B cell (primary cell): ENCODE data around the gene DOCK4. TPM values are rescaled to one million over a fixed set of nuclear protein-coding genes. Genes with fewer than 3 reads are reported as not detected.

ENCODE experiments used
- ATAC-seq: fragments of 200-7000 bp; cut with Tn5 transposase; one replicate; pipeline ENCODE4 v1.10.0; 2021; ENCODE audit warnings: low read depth, mild to moderate bottlenecking, moderate number of reproducible peaks, moderate library complexity
- CTCF ChIA-PET: fragments of 350-600 bp; sonication (Branson Sonifier 250); formaldehyde crosslinking; loops from one replicate; lab custom pipeline; 2021; ENCODE audit warnings: antibody characterized with exemption, inconsistent platforms; lab: Charles Lee
- POLR2A ChIA-PET: fragments of 350-600 bp; sonication (Branson Sonifier 250); formaldehyde crosslinking; loops from one replicate; lab custom pipeline; 2021; ENCODE audit warnings: antibody characterized with exemption; lab: Charles Lee
- DNase-seq: peaks from one replicate; pipeline ENCODE4 v3.0.0; 2013
- H2AFZ ChIP-seq: 2 replicates; pipeline ENCODE4 v1.6.1; 2012; ENCODE audit warnings: mild to moderate bottlenecking, low read depth, low read length; ENCODE audit not compliant: insufficient read depth, poor library complexity, severe bottlenecking
- H3K27ac ChIP-seq, 2 donors: 1 replicate in 1 of 2; 2 replicates in 1 of 2; pipeline ENCODE4 v1.5.1; 2012 to 2013; ENCODE audit warnings: low read length in 2 of 2, mild to moderate bottlenecking in 2 of 2, moderate library complexity in 1 of 2
- H3K27me3 ChIP-seq, 4 experiments: fragments of 200-600 bp in 1 of 4; sonication (generic) in 1 of 4; replicated peaks in 1 of 4; 1 replicate in 2 of 4; 2 replicates in 2 of 4; pipeline versions ENCODE4 v1.6.1 to v1.7.0; 2013 to 2016; ENCODE audit warnings: low read length in 3 of 4, mild to moderate bottlenecking in 2 of 4, mixed read lengths in 1 of 4, moderate library complexity in 1 of 4; ENCODE audit not compliant: insufficient read depth in 4 of 4, control insufficient read depth in 3 of 4; ENCODE audit errors: control extremely low read depth in 1 of 4
- H3K36me3 ChIP-seq, 2 experiments: replicated peaks in 1 of 2; 1 replicate in 1 of 2; 2 replicates in 1 of 2; pipeline versions ENCODE4 v1.6.1 to v1.7.1; 2013; ENCODE audit warnings: low read length in 1 of 2; ENCODE audit not compliant: insufficient read depth in 2 of 2, control insufficient read depth in 1 of 2; ENCODE audit errors: control extremely low read depth in 1 of 2, extremely low read depth in 1 of 2
- H3K4me1 ChIP-seq, 2 donors: fragments of 200-600 bp in 1 of 2; sonication (generic) in 1 of 2; 1 replicate in 1 of 2; 2 replicates in 1 of 2; pipeline versions ENCODE4 v1.5.1 to v1.6.1; 2013 to 2017; ENCODE audit warnings: low read length in 2 of 2; ENCODE audit not compliant: control insufficient read depth in 2 of 2, insufficient read depth in 2 of 2
- H3K4me2 ChIP-seq: replicated peaks from 2 replicates; pipeline ENCODE3; 2012; ENCODE audit warnings: mild to moderate bottlenecking, low read depth, low read length; ENCODE audit not compliant: poor library complexity, severe bottlenecking
- H3K4me3 ChIP-seq, 5 experiments: fragments of 200-600 bp in 1 of 5; sonication (generic) in 1 of 5; 1 replicate in 3 of 5; 2 replicates in 2 of 5; pipeline versions ENCODE4 v1.5.1 to v1.7.0; 2011 to 2016; ENCODE audit warnings: low read length in 4 of 5, mild to moderate bottlenecking in 4 of 5, low read depth in 2 of 5, control low read depth in 1 of 5, moderate library complexity in 1 of 5; ENCODE audit not compliant: insufficient read depth in 1 of 5; ENCODE audit errors: control extremely low read depth in 1 of 5, extremely low read depth in 1 of 5
- H3K79me2 ChIP-seq: fragments of 200-600 bp; sonication (generic); one replicate; pipeline ENCODE4 v1.6.0; 2016; ENCODE audit warnings: low read length; ENCODE audit not compliant: control insufficient read depth, insufficient read depth
- H3K9ac ChIP-seq: fragments of 200-600 bp; sonication (generic); 2 replicates; pipeline ENCODE4 v1.6.1; 2017; ENCODE audit warnings: mild to moderate bottlenecking, low read length, moderate library complexity
- H3K9me3 ChIP-seq, 3 donors: one replicate each; pipeline versions ENCODE4 v1.6.1 to v1.7.1; 2013; ENCODE audit warnings: low read length in 2 of 3; ENCODE audit not compliant: control insufficient read depth in 2 of 3, insufficient read depth in 1 of 3; ENCODE audit errors: control extremely low read depth in 1 of 3
- H4K20me1 ChIP-seq: 2 replicates; pipeline ENCODE4 v1.6.0; 2012; ENCODE audit warnings: mild to moderate bottlenecking, low read length; ENCODE audit not compliant: insufficient read depth, control insufficient read depth, poor library complexity, severe bottlenecking
- H3K27ac Mint-ChIP-seq: one replicate; pipeline ENCODE4 v1.8.0; 2021; ENCODE audit warnings: mixed read lengths
- H3K27me3 Mint-ChIP-seq: one replicate; pipeline ENCODE4 v1.8.0; 2021; ENCODE audit warnings: mixed read lengths
- H3K4me1 Mint-ChIP-seq: one replicate; pipeline ENCODE4 v1.8.0; 2021; ENCODE audit warnings: mixed read lengths
- H3K4me3 Mint-ChIP-seq: one replicate; pipeline ENCODE4 v1.8.0; 2021; ENCODE audit warnings: mixed read lengths
- H3K9me3 Mint-ChIP-seq: one replicate; pipeline ENCODE4 v1.8.0; 2022; ENCODE audit warnings: mixed read lengths; ENCODE audit not compliant: insufficient read depth
- EZH2 ChIP-seq: IDR thresholded peaks from 2 replicates; pipeline ENCODE4 v1.6.1; 2012; ENCODE audit warnings: borderline replicate concordance, low read depth, mild to moderate bottlenecking, moderate library complexity, low read length; ENCODE audit not compliant: insufficient read depth, poor library complexity, severe bottlenecking
- WGBS: methylation state at CpG from one replicate; pipeline ENCODE4 v1.1.5; 2013; ENCODE audit warnings: missing lambda C conversion rate; ENCODE audit not compliant: insufficient coverage; 5-methylcytosine and 5-hydroxymethylcytosine counted together
- intact Hi-C: fragments of 100-400 bp; cut with micrococcal nuclease; formaldehyde crosslinking; loops from one replicate; pipeline ENCODE4 v1.10.0; 2022
- polyA plus RNA-seq: library from polyadenylated mRNA; depleted of rRNA; stranded (reverse); fragments of >200 nt; gene quantifications from 2 replicates; pipeline ENCODE4 v1.2.3, GENCODE V29; 2012
- total RNA-seq, 2 donors: library from RNA; stranded (reverse); fragments of 120-200 nt in 1 of 2; gene quantifications; 1 replicate in 1 of 2; 2 replicates in 1 of 2; pipeline versions ENCODE4 v1.2.3 to v1.2.4, GENCODE V29; 2013 to 2022
- TF ChIP-seq, protein P1 (sequence below): fragments of 200-600 bp; IDR thresholded peaks from one replicate; pipeline ENCODE4 v1.8.0; 2022; ENCODE audit warnings: antibody characterized with exemption, mild to moderate bottlenecking

The DOCK4 gene
- total and polyA plus RNA-seq, 2 donors (not counting 1 experiment from before 2014, with no cell fraction given): 0.03 to 4.1 TPM

- no peak for TF ChIP-seq EZH2
- TF ChIP-seq, protein P1, sequence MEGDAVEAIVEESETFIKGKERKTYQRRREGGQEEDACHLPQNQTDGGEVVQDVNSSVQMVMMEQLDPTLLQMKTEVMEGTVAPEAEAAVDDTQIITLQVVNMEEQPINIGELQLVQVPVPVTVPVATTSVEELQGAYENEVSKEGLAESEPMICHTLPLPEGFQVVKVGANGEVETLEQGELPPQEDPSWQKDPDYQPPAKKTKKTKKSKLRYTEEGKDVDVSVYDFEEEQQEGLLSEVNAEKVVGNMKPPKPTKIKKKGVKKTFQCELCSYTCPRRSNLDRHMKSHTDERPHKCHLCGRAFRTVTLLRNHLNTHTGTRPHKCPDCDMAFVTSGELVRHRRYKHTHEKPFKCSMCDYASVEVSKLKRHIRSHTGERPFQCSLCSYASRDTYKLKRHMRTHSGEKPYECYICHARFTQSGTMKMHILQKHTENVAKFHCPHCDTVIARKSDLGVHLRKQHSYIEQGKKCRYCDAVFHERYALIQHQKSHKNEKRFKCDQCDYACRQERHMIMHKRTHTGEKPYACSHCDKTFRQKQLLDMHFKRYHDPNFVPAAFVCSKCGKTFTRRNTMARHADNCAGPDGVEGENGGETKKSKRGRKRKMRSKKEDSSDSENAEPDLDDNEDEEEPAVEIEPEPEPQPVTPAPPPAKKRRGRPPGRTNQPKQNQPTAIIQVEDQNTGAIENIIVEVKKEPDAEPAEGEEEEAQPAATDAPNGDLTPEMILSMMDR: no peak
Measured at GRCh38 chr7:111863269-111863668, 342.9 kb downstream of the DOCK4 start.

GRCh38 chr7:111860248-111860647 lies 346.0 kb downstream of the DOCK4 start:
- no peak for ATAC-seq
- Histone ChIP-seq H2AFZ (no peak overlapping the region), H4K20me1 (no peaks in the 10 kb centered on the region), H3K9ac (no peak overlapping the region), H3K4me2 (no peak overlapping the region), H3K4me3 (no peak overlapping the region), H3K4me1 (no peaks in the 10 kb centered on the region), H3K36me3 (no peaks in the 10 kb centered on the region), H3K27ac (no peak overlapping the region), H3K27me3 (no peaks in the 10 kb centered on the region), H3K9me3 (no peaks in the 10 kb centered on the region), H3K79me2 (no peaks in the 10 kb centered on the region)
- POLR2A ChIA-PET: no interaction called here
- H3K4me3 Mint-ChIP-seq: no peak overlapping the region
- no peak for DNase-seq
- no peak for TF ChIP-seq EZH2
- TF ChIP-seq, protein P1: no peak
- WGBS: 74% methylated on average over 6 of the region's 6 CpGs
- CTCF ChIA-PET: no interaction called here
- H3K27me3 Mint-ChIP-seq: peaks cover 5% of the 10 kb centered on the region
- no peaks in the 10 kb centered on the region for H3K9me3 Mint-ChIP-seq
- intact Hi-C loops: no loop called here
- H3K27ac Mint-ChIP-seq: no peak overlapping the region
- no peaks in the 10 kb centered on the region for H3K4me1 Mint-ChIP-seq

More at GRCh38 chr7:111863269-111863668, 342.9 kb downstream of the DOCK4 start:
- Histone ChIP-seq H3K9ac (no peak overlapping the region), H3K79me2 (no peaks in the 10 kb centered on the region), H3K4me2 (no peak overlapping the region), H3K9me3 (no peaks in the 10 kb centered on the region), H3K4me1 (no peaks in the 10 kb centered on the region), H4K20me1 (no peaks in the 10 kb centered on the region), H3K27ac (no peak overlapping the region), H3K4me3 (no peak overlapping the region), H2AFZ (no peak overlapping the region), H3K36me3 (no peaks in the 10 kb centered on the region), H3K27me3 (no peaks in the 10 kb centered on the region)
- ChIA-PET CTCF (no interaction called here), POLR2A (no interaction called here)
- intact Hi-C loops: no loop called here
- ATAC-seq: no peak
- no peaks in the 10 kb centered on the region for H3K9me3 Mint-ChIP-seq
- H3K4me1 Mint-ChIP-seq: no peaks in the 10 kb centered on the region
- WGBS: 95% methylated on average over 7 of the region's 7 CpGs
- H3K27ac Mint-ChIP-seq: no peak overlapping the region
- peaks cover 3% of the 10 kb centered on the region for H3K27me3 Mint-ChIP-seq
- no peak for DNase-seq
- H3K4me3 Mint-ChIP-seq: no peak overlapping the region
